ENCODE results near the gene TRAF4. TPM values are rescaled to one million over a fixed set of nuclear protein-coding genes. Genes with fewer than 3 reads are reported as not detected.
A peak's percentile ranks its signal among the peaks of the same experiment; 100 is the strongest.

TRAF4 gene
- total RNA-seq, 1 experiment from 2014 or later, result 268 TPM

DNA sequence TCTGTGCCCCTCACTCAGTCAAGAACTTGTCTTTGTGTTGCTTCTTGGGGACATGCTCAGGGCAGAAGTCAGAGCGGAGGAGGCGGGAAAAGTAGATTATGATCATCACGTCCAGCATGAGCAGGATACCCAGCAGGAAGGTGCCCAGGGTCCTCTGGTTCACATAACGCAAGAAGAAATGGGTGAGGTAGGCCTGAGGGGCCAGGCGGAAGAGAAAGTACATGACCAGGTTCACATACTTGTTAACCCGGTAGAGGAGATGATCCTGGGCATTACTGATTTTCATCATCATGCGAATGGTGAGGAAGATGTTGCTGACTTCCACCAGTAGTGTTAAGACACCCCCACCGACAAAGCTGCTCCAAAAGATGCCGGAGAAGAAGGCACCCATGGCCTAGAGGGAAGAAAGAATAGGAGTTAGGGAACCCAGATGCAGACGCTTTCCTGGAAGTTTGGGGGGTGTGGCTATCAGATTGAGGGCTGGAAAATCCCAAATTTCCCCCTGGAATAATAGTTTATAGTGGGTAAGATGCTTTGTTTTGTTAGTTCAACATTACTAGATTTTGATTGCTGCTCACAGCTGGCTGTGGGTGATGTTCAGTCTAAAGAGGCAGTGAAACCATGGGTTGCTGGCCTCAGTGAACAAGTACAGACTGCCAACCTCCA is 19.2 kb upstream of the TRAF4 start (continued):
- TF ChIP-seq, protein P1, sequence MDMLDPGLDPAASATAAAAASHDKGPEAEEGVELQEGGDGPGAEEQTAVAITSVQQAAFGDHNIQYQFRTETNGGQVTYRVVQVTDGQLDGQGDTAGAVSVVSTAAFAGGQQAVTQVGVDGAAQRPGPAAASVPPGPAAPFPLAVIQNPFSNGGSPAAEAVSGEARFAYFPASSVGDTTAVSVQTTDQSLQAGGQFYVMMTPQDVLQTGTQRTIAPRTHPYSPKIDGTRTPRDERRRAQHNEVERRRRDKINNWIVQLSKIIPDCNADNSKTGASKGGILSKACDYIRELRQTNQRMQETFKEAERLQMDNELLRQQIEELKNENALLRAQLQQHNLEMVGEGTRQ (CRISPR knock-in tag; IDR thresholded peaks at IDR 0.05), result no peak
- TF ChIP-seq ZNF263 (CRISPR knock-in tag; IDR thresholded peaks at IDR 0.05; ENCODE audit: low read depth) (no peak), ATF1 (CRISPR knock-in tag; IDR thresholded peaks at IDR 0.05) (no peak), TEAD4 (CRISPR knock-in tag; IDR thresholded peaks at IDR 0.05) (no peak), SMAD4 (CRISPR knock-in tag; IDR thresholded peaks at IDR 0.05) (no peak), ZNF423 (CRISPR knock-in tag; IDR thresholded peaks at IDR 0.05) (no peak)
- TF ChIP-seq, protein P2, sequence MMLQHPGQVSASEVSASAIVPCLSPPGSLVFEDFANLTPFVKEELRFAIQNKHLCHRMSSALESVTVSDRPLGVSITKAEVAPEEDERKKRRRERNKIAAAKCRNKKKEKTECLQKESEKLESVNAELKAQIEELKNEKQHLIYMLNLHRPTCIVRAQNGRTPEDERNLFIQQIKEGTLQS (CRISPR knock-in tag; conservative IDR thresholded peaks at IDR 0.05), result no peak
- TF ChIP-seq, protein P3, sequence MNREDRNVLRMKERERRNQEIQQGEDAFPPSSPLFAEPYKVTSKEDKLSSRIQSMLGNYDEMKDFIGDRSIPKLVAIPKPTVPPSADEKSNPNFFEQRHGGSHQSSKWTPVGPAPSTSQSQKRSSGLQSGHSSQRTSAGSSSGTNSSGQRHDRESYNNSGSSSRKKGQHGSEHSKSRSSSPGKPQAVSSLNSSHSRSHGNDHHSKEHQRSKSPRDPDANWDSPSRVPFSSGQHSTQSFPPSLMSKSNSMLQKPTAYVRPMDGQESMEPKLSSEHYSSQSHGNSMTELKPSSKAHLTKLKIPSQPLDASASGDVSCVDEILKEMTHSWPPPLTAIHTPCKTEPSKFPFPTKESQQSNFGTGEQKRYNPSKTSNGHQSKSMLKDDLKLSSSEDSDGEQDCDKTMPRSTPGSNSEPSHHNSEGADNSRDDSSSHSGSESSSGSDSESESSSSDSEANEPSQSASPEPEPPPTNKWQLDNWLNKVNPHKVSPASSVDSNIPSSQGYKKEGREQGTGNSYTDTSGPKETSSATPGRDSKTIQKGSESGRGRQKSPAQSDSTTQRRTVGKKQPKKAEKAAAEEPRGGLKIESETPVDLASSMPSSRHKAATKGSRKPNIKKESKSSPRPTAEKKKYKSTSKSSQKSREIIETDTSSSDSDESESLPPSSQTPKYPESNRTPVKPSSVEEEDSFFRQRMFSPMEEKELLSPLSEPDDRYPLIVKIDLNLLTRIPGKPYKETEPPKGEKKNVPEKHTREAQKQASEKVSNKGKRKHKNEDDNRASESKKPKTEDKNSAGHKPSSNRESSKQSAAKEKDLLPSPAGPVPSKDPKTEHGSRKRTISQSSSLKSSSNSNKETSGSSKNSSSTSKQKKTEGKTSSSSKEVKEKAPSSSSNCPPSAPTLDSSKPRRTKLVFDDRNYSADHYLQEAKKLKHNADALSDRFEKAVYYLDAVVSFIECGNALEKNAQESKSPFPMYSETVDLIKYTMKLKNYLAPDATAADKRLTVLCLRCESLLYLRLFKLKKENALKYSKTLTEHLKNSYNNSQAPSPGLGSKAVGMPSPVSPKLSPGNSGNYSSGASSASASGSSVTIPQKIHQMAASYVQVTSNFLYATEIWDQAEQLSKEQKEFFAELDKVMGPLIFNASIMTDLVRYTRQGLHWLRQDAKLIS (CRISPR knock-in tag; IDR thresholded peaks at IDR 0.05; ENCODE audit: borderline replicate concordance), result no peak
- TF ChIP-seq, protein P4, sequence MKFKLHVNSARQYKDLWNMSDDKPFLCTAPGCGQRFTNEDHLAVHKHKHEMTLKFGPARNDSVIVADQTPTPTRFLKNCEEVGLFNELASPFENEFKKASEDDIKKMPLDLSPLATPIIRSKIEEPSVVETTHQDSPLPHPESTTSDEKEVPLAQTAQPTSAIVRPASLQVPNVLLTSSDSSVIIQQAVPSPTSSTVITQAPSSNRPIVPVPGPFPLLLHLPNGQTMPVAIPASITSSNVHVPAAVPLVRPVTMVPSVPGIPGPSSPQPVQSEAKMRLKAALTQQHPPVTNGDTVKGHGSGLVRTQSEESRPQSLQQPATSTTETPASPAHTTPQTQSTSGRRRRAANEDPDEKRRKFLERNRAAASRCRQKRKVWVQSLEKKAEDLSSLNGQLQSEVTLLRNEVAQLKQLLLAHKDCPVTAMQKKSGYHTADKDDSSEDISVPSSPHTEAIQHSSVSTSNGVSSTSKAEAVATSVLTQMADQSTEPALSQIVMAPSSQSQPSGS (CRISPR knock-in tag; IDR thresholded peaks at IDR 0.05; ENCODE audit: borderline replicate concordance, low read depth), result no peak
- TF ChIP-seq, protein P5, sequence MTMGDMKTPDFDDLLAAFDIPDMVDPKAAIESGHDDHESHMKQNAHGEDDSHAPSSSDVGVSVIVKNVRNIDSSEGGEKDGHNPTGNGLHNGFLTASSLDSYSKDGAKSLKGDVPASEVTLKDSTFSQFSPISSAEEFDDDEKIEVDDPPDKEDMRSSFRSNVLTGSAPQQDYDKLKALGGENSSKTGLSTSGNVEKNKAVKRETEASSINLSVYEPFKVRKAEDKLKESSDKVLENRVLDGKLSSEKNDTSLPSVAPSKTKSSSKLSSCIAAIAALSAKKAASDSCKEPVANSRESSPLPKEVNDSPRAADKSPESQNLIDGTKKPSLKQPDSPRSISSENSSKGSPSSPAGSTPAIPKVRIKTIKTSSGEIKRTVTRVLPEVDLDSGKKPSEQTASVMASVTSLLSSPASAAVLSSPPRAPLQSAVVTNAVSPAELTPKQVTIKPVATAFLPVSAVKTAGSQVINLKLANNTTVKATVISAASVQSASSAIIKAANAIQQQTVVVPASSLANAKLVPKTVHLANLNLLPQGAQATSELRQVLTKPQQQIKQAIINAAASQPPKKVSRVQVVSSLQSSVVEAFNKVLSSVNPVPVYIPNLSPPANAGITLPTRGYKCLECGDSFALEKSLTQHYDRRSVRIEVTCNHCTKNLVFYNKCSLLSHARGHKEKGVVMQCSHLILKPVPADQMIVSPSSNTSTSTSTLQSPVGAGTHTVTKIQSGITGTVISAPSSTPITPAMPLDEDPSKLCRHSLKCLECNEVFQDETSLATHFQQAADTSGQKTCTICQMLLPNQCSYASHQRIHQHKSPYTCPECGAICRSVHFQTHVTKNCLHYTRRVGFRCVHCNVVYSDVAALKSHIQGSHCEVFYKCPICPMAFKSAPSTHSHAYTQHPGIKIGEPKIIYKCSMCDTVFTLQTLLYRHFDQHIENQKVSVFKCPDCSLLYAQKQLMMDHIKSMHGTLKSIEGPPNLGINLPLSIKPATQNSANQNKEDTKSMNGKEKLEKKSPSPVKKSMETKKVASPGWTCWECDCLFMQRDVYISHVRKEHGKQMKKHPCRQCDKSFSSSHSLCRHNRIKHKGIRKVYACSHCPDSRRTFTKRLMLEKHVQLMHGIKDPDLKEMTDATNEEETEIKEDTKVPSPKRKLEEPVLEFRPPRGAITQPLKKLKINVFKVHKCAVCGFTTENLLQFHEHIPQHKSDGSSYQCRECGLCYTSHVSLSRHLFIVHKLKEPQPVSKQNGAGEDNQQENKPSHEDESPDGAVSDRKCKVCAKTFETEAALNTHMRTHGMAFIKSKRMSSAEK (CRISPR knock-in tag; IDR thresholded peaks at IDR 0.05; ENCODE audit: borderline replicate concordance), result no peak
- TF ChIP-seq, protein P6, sequence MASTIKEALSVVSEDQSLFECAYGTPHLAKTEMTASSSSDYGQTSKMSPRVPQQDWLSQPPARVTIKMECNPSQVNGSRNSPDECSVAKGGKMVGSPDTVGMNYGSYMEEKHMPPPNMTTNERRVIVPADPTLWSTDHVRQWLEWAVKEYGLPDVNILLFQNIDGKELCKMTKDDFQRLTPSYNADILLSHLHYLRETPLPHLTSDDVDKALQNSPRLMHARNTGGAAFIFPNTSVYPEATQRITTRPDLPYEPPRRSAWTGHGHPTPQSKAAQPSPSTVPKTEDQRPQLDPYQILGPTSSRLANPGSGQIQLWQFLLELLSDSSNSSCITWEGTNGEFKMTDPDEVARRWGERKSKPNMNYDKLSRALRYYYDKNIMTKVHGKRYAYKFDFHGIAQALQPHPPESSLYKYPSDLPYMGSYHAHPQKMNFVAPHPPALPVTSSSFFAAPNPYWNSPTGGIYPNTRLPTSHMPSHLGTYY (CRISPR knock-in tag; IDR thresholded peaks at IDR 0.05), result peak; percentile 9; the same call in 1 of the 2 replicates

DNA sequence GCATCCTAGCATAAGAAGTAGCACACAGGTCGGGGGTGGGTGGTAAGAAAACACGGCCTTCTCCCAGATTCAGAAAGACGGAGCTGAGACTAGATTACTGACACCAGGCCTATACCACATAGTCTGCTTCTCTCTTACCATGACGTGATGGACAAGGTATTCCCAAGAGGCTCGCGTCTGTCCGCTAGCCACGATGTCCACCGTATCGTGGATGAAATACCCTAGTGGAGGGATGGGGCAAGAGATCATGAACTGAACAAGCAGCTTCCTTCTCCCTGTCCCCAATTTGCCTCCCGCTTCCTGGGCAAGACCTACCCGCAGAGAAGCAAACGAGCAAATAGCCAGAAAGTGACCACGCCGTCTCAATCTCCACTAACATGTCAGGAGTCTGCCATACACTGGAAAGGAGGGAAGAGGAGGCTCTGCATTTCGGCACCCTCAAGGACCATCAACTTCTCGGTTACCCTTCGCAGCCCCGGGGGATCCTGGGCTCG is 18.6 kb upstream of the TRAF4 start:
- DNase-seq (ENCODE audit: low spot score), result no peak
- CTCF ChIA-PET, result interaction anchor here (0.6 to 12.2 kb wide), 10 partner anchors 8 to 391 kb away, joined by 5 to 541 read pairs (median 19); partner anchors contain the start of genes PHF12, PROCA1 and TRAF4
- H3K36me3 Mint-ChIP-seq, result peaks cover 43% of the 10 kb centered on the region
- peak; percentile 20; the same call in 1 of the 2 replicates for TF ChIP-seq ZNF671 (CRISPR knock-in tag; IDR thresholded peaks at IDR 0.05)
- TF ChIP-seq, protein P6 (CRISPR knock-in tag; IDR thresholded peaks at IDR 0.05), result peak; percentile 86; the same call in 1 of the 2 replicates
- TF ChIP-seq, protein P7, sequence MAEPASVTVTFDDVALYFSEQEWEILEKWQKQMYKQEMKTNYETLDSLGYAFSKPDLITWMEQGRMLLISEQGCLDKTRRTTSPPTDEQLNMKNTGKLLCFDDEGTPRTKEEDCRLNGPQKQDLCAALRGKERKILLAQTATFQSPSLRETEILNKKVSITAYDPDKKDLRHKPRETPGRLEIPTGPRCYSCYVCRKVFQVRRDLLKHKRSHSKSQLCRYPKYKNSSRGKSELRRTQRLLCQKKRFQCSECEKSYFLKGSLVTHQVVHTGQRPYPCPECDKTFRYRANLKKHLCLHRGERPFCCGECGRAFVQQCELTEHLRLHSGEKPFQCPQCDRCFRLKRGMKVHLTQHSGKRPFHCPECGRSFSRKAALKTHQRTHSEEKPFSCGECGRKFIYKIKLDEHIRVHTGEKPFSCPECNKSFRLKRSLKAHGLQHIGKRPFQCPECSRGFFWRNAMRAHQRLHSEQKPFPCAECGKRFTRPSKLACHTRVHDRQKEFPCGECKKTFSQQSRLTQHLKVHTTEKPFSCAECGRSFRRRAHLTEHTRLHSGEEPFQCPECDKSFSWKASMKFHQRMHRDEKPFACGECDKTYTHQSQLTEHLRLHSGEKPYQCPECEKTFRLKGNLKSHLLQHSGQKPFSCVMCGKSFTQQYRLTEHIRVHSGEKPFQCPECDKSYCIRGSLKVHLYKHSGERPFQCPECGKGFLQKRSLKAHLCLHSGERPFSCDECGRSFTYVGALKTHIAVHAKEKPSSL (CRISPR knock-in tag; conservative IDR thresholded peaks at IDR 0.05), result peak; percentile 80; the same call in 1 of the 2 replicates
- TF ChIP-seq, protein P8, sequence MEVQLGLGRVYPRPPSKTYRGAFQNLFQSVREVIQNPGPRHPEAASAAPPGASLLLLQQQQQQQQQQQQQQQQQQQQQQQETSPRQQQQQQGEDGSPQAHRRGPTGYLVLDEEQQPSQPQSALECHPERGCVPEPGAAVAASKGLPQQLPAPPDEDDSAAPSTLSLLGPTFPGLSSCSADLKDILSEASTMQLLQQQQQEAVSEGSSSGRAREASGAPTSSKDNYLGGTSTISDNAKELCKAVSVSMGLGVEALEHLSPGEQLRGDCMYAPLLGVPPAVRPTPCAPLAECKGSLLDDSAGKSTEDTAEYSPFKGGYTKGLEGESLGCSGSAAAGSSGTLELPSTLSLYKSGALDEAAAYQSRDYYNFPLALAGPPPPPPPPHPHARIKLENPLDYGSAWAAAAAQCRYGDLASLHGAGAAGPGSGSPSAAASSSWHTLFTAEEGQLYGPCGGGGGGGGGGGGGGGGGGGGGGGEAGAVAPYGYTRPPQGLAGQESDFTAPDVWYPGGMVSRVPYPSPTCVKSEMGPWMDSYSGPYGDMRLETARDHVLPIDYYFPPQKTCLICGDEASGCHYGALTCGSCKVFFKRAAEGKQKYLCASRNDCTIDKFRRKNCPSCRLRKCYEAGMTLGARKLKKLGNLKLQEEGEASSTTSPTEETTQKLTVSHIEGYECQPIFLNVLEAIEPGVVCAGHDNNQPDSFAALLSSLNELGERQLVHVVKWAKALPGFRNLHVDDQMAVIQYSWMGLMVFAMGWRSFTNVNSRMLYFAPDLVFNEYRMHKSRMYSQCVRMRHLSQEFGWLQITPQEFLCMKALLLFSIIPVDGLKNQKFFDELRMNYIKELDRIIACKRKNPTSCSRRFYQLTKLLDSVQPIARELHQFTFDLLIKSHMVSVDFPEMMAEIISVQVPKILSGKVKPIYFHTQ (CRISPR knock-in tag; IDR thresholded peaks at IDR 0.05), result peak; percentile 56; the same call in 1 of the 2 replicates

More for the DNA sequence above, 18.6 kb upstream of the TRAF4 start:
- no peaks in the 10 kb centered on the region for H3K9me3 Mint-ChIP-seq
- H3K4me3 Mint-ChIP-seq, result peak overlapping the region; percentile 93
- peak; percentile 0 for ATAC-seq
- H3K4me1 Mint-ChIP-seq, result peaks cover 54% of the 10 kb centered on the region
- POLR2A ChIA-PET, result interaction anchor here (0.5 to 6.4 kb wide), 8 partner anchors 14 to 455 kb away, joined by 3 to 310 read pairs (median 10); partner anchors contain the start of genes FAM222B, MYO18A, PHF12 and PROCA1
- peak overlapping the region; percentile 98 for H3K27ac Mint-ChIP-seq
- no peaks in the 10 kb centered on the region for H3K27me3 Mint-ChIP-seq (ENCODE audit: low read depth)

All from WTC11 (cell line).